Embryonic facial prominence (tissue), 1 donor: ENCODE data around the gene GALNT18.

Experiments used
- DNase-seq: peaks from one replicate; pipeline ENCODE4 v3.0.0-alpha.2; 2016; ENCODE audit errors: extremely low spot score

The GALNT18 gene

GRCh38 chr11:11624926-11625325 is 3.1 kb upstream of the GALNT18 start:
- DNase-seq: no peak

- DNase-seq: no peak
Measured at GRCh38 chr11:11624204-11624603, 2.4 kb upstream of the GALNT18 start.

GRCh38 chr11:11622772-11623171 is 967 bp upstream of the GALNT18 start:
- no peak for DNase-seq

GRCh38 chr11:11622340-11622706 is 518 bp upstream of the GALNT18 start:
- DNase-seq: no peak

- no peak for DNase-seq
Measured at GRCh38 chr11:11620921-11621572, 758 bp downstream of the GALNT18 start.

- DNase-seq: no peak
Measured at GRCh38 chr11:11620173-11620920, 1.5 kb downstream of the GALNT18 start.

GRCh38 chr11:11618973-11619435 is 2.8 kb downstream of the GALNT18 start:
- no peak for DNase-seq

GRCh38 chr11:11615086-11615485 is 6.7 kb downstream of the GALNT18 start:
- DNase-seq: no peak

GRCh38 chr11:11612439-11612838 is 9.4 kb downstream of the GALNT18 start:
- DNase-seq: no peak

- DNase-seq: no peak
Measured at GRCh38 chr11:11611381-11611780, 10.4 kb downstream of the GALNT18 start.

- no peak for DNase-seq
Measured at GRCh38 chr11:11608783-11609232, 13.0 kb downstream of the GALNT18 start.

- DNase-seq: no peak
Measured at GRCh38 chr11:11607772-11608171, 14.0 kb downstream of the GALNT18 start.

- no peak for DNase-seq
Measured at GRCh38 chr11:11605821-11606450, 15.9 kb downstream of the GALNT18 start.

GRCh38 chr11:11605181-11605580 is 16.6 kb downstream of the GALNT18 start:
- no peak for DNase-seq

GRCh38 chr11:11604370-11604990 is 17.3 kb downstream of the GALNT18 start:
- DNase-seq: no peak

GRCh38 chr11:11602011-11602410 is 19.8 kb downstream of the GALNT18 start:
- DNase-seq: no peak

GRCh38 chr11:11600288-11600687 is 21.5 kb downstream of the GALNT18 start:
- DNase-seq: no peak

GRCh38 chr11:11598243-11598642 is 23.6 kb downstream of the GALNT18 start:
- DNase-seq: no peak

- no peak for DNase-seq
Measured at GRCh38 chr11:11594162-11594561, 27.6 kb downstream of the GALNT18 start.

- DNase-seq: no peak
Measured at GRCh38 chr11:11592146-11592684, 29.6 kb downstream of the GALNT18 start.

GRCh38 chr11:11589437-11589836 is 32.4 kb downstream of the GALNT18 start:
- no peak for DNase-seq

- no peak for DNase-seq
Measured at GRCh38 chr11:11588891-11589290, 32.9 kb downstream of the GALNT18 start.
